B cell (primary cell): ENCODE data around the gene MIOX. TPM values are rescaled to one million over a fixed set of nuclear protein-coding genes. Genes with fewer than 3 reads are reported as not detected.
"Not testable (repeated sequence)": the region's sequence is repeated elsewhere in the genome, so short reads cannot be mapped to it uniquely, and the experiment has no call there.

Source experiments
- ATAC-seq: fragments of 200-7000 bp; cut with Tn5 transposase; one replicate; pipeline ENCODE4 v1.10.0; 2021; ENCODE audit warnings: low read depth, mild to moderate bottlenecking, moderate number of reproducible peaks, moderate library complexity
- CTCF ChIA-PET: fragments of 350-600 bp; sonication (Branson Sonifier 250); formaldehyde crosslinking; loops from one replicate; lab custom pipeline; 2021; ENCODE audit warnings: antibody characterized with exemption, inconsistent platforms; lab: Charles Lee
- POLR2A ChIA-PET: fragments of 350-600 bp; sonication (Branson Sonifier 250); formaldehyde crosslinking; loops from one replicate; lab custom pipeline; 2021; ENCODE audit warnings: antibody characterized with exemption; lab: Charles Lee
- DNase-seq: peaks from one replicate; pipeline ENCODE4 v3.0.0; 2013
- H2AFZ ChIP-seq: 2 replicates; pipeline ENCODE4 v1.6.1; 2012; ENCODE audit warnings: mild to moderate bottlenecking, low read depth, low read length; ENCODE audit not compliant: insufficient read depth, poor library complexity, severe bottlenecking
- H3K27ac ChIP-seq, 2 donors: 1 replicate in 1 of 2; 2 replicates in 1 of 2; pipeline ENCODE4 v1.5.1; 2012 to 2013; ENCODE audit warnings: low read length in 2 of 2, mild to moderate bottlenecking in 2 of 2, moderate library complexity in 1 of 2
- H3K27me3 ChIP-seq, 4 experiments: fragments of 200-600 bp in 1 of 4; sonication (generic) in 1 of 4; replicated peaks in 1 of 4; 1 replicate in 2 of 4; 2 replicates in 2 of 4; pipeline versions ENCODE4 v1.6.1 to v1.7.0; 2013 to 2016; ENCODE audit warnings: low read length in 3 of 4, mild to moderate bottlenecking in 2 of 4, mixed read lengths in 1 of 4, moderate library complexity in 1 of 4; ENCODE audit not compliant: insufficient read depth in 4 of 4, control insufficient read depth in 3 of 4; ENCODE audit errors: control extremely low read depth in 1 of 4
- H3K36me3 ChIP-seq, 2 experiments: replicated peaks in 1 of 2; 1 replicate in 1 of 2; 2 replicates in 1 of 2; pipeline versions ENCODE4 v1.6.1 to v1.7.1; 2013; ENCODE audit warnings: low read length in 1 of 2; ENCODE audit not compliant: insufficient read depth in 2 of 2, control insufficient read depth in 1 of 2; ENCODE audit errors: control extremely low read depth in 1 of 2, extremely low read depth in 1 of 2
- H3K4me1 ChIP-seq, 2 donors: fragments of 200-600 bp in 1 of 2; sonication (generic) in 1 of 2; 1 replicate in 1 of 2; 2 replicates in 1 of 2; pipeline versions ENCODE4 v1.5.1 to v1.6.1; 2013 to 2017; ENCODE audit warnings: low read length in 2 of 2; ENCODE audit not compliant: control insufficient read depth in 2 of 2, insufficient read depth in 2 of 2
- H3K4me2 ChIP-seq: replicated peaks from 2 replicates; pipeline ENCODE3; 2012; ENCODE audit warnings: mild to moderate bottlenecking, low read depth, low read length; ENCODE audit not compliant: poor library complexity, severe bottlenecking
- H3K4me3 ChIP-seq, 5 experiments: fragments of 200-600 bp in 1 of 5; sonication (generic) in 1 of 5; 1 replicate in 3 of 5; 2 replicates in 2 of 5; pipeline versions ENCODE4 v1.5.1 to v1.7.0; 2011 to 2016; ENCODE audit warnings: low read length in 4 of 5, mild to moderate bottlenecking in 4 of 5, low read depth in 2 of 5, control low read depth in 1 of 5, moderate library complexity in 1 of 5; ENCODE audit not compliant: insufficient read depth in 1 of 5; ENCODE audit errors: control extremely low read depth in 1 of 5, extremely low read depth in 1 of 5
- H3K79me2 ChIP-seq: fragments of 200-600 bp; sonication (generic); one replicate; pipeline ENCODE4 v1.6.0; 2016; ENCODE audit warnings: low read length; ENCODE audit not compliant: control insufficient read depth, insufficient read depth
- H3K9ac ChIP-seq: fragments of 200-600 bp; sonication (generic); 2 replicates; pipeline ENCODE4 v1.6.1; 2017; ENCODE audit warnings: mild to moderate bottlenecking, low read length, moderate library complexity
- H3K9me3 ChIP-seq, 3 donors: one replicate each; pipeline versions ENCODE4 v1.6.1 to v1.7.1; 2013; ENCODE audit warnings: low read length in 2 of 3; ENCODE audit not compliant: control insufficient read depth in 2 of 3, insufficient read depth in 1 of 3; ENCODE audit errors: control extremely low read depth in 1 of 3
- H4K20me1 ChIP-seq: 2 replicates; pipeline ENCODE4 v1.6.0; 2012; ENCODE audit warnings: mild to moderate bottlenecking, low read length; ENCODE audit not compliant: insufficient read depth, control insufficient read depth, poor library complexity, severe bottlenecking
- H3K27ac Mint-ChIP-seq: one replicate; pipeline ENCODE4 v1.8.0; 2021; ENCODE audit warnings: mixed read lengths
- H3K27me3 Mint-ChIP-seq: one replicate; pipeline ENCODE4 v1.8.0; 2021; ENCODE audit warnings: mixed read lengths
- H3K4me1 Mint-ChIP-seq: one replicate; pipeline ENCODE4 v1.8.0; 2021; ENCODE audit warnings: mixed read lengths
- H3K4me3 Mint-ChIP-seq: one replicate; pipeline ENCODE4 v1.8.0; 2021; ENCODE audit warnings: mixed read lengths
- H3K9me3 Mint-ChIP-seq: one replicate; pipeline ENCODE4 v1.8.0; 2022; ENCODE audit warnings: mixed read lengths; ENCODE audit not compliant: insufficient read depth
- EZH2 ChIP-seq: IDR thresholded peaks from 2 replicates; pipeline ENCODE4 v1.6.1; 2012; ENCODE audit warnings: borderline replicate concordance, low read depth, mild to moderate bottlenecking, moderate library complexity, low read length; ENCODE audit not compliant: insufficient read depth, poor library complexity, severe bottlenecking
- WGBS: methylation state at CpG from one replicate; pipeline ENCODE4 v1.1.5; 2013; ENCODE audit warnings: missing lambda C conversion rate; ENCODE audit not compliant: insufficient coverage; 5-methylcytosine and 5-hydroxymethylcytosine counted together
- intact Hi-C: fragments of 100-400 bp; cut with micrococcal nuclease; formaldehyde crosslinking; loops from one replicate; pipeline ENCODE4 v1.10.0; 2022
- polyA plus RNA-seq: library from polyadenylated mRNA; depleted of rRNA; stranded (reverse); fragments of >200 nt; gene quantifications from 2 replicates; pipeline ENCODE4 v1.2.3, GENCODE V29; 2012
- total RNA-seq, 2 donors: library from RNA; stranded (reverse); fragments of 120-200 nt in 1 of 2; gene quantifications; 1 replicate in 1 of 2; 2 replicates in 1 of 2; pipeline versions ENCODE4 v1.2.3 to v1.2.4, GENCODE V29; 2013 to 2022
- TF ChIP-seq, protein P1 (sequence below): fragments of 200-600 bp; IDR thresholded peaks from one replicate; pipeline ENCODE4 v1.8.0; 2022; ENCODE audit warnings: antibody characterized with exemption, mild to moderate bottlenecking

MIOX gene
- total and polyA plus RNA-seq, 2 donors (not counting 1 experiment from before 2014, with no cell fraction given) = 0.88 TPM; not detected in 1

DNA sequence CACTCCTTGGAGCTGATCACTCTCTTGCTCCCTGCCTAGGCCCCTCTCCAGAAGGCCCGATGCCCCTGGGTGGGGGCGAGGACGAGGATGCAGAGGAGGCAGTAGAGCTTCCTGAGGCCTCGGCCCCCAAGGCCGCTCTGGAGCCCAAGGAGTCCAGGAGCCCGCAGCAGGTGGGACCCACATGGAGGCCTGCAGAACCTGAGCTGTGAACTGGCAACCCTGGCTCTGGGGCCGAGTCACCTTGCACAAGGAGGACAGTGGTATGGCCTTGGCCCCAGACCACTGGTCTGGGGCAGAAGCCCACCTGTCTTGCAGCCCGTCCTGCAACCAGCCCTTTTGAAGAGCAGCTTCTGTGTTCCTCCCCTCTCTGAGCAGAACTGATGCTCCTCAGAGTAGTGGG is 32.5 kb downstream of the MIOX start:
- CTCF ChIA-PET = interaction anchor here (1.1 to 1.5 kb wide), 2 partner anchors 21 kb away, joined by 3 read pairs; no protein-coding TSS in a partner anchor
- Histone ChIP-seq H4K20me1 (peaks cover 49% of the 10 kb centered on the region), H3K27ac (no peak overlapping the region), H2AFZ (no peak overlapping the region), H3K36me3 (peaks cover 0 to 66% of the 10 kb centered on the region in 2 experiments), H3K4me3 (no peak overlapping the region), H3K4me1 (peaks cover 0 to 5% of the 10 kb centered on the region in 2 donors), H3K4me2 (no peak overlapping the region), H3K27me3 (no peaks in the 10 kb centered on the region), H3K9ac (no peak overlapping the region), H3K9me3 (no peaks in the 10 kb centered on the region), H3K79me2 (peaks cover 83% of the 10 kb centered on the region)
- H3K27ac Mint-ChIP-seq = no peak overlapping the region
- TF ChIP-seq, protein P1, sequence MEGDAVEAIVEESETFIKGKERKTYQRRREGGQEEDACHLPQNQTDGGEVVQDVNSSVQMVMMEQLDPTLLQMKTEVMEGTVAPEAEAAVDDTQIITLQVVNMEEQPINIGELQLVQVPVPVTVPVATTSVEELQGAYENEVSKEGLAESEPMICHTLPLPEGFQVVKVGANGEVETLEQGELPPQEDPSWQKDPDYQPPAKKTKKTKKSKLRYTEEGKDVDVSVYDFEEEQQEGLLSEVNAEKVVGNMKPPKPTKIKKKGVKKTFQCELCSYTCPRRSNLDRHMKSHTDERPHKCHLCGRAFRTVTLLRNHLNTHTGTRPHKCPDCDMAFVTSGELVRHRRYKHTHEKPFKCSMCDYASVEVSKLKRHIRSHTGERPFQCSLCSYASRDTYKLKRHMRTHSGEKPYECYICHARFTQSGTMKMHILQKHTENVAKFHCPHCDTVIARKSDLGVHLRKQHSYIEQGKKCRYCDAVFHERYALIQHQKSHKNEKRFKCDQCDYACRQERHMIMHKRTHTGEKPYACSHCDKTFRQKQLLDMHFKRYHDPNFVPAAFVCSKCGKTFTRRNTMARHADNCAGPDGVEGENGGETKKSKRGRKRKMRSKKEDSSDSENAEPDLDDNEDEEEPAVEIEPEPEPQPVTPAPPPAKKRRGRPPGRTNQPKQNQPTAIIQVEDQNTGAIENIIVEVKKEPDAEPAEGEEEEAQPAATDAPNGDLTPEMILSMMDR = no peak
- no peak for TF ChIP-seq EZH2
- H3K4me1 Mint-ChIP-seq = peaks cover 2% of the 10 kb centered on the region
- ATAC-seq = no peak
- no peak overlapping the region for H3K4me3 Mint-ChIP-seq
- H3K9me3 Mint-ChIP-seq = no peaks in the 10 kb centered on the region
- no peak for DNase-seq
- no peaks in the 10 kb centered on the region for H3K27me3 Mint-ChIP-seq
- WGBS = 96% methylated on average over 8 of the region's 8 CpGs
- POLR2A ChIA-PET = interaction anchor here (1.9 kb wide), 1 partner anchor 11 kb away, joined by 4 read pairs; the partner anchor contains the start of genes LMF2 and NCAPH2
- intact Hi-C loops = no loop called here

GRCh38 chr22:50520184-50520583 is 33.5 kb downstream of the MIOX start:
- H3K9me3 Mint-ChIP-seq, H3K4me2 ChIP-seq, H3K9ac ChIP-seq, H3K4me3 Mint-ChIP-seq, H3K27ac ChIP-seq, H3K4me3 ChIP-seq, intact Hi-C loops, H3K27ac Mint-ChIP-seq, H3K27me3 Mint-ChIP-seq, H3K27me3 ChIP-seq, ATAC-seq, DNase-seq, H3K9me3 ChIP-seq, H2AFZ ChIP-seq, H3K4me1 Mint-ChIP-seq: not testable (repeated sequence)
- H4K20me1 ChIP-seq = peaks cover 54% of the 10 kb centered on the region
- CTCF ChIA-PET = interaction anchor here (1.5 kb wide), 1 partner anchor 22 kb away, joined by 3 read pairs; no protein-coding TSS in a partner anchor
- peaks cover 82% of the 10 kb centered on the region for H3K79me2 ChIP-seq
- POLR2A ChIA-PET = interaction anchor here (0.7 kb wide), 1 partner anchor 11 kb away, joined by 6 read pairs; no protein-coding TSS in a partner anchor
- peaks cover 0 to 64% of the 10 kb centered on the region in 2 experiments for H3K36me3 ChIP-seq
- peaks cover 7 to 14% of the 10 kb centered on the region in 2 donors for H3K4me1 ChIP-seq
- 100% methylated on average over 4 of the region's 8 CpGs for WGBS
